H9 (cell line): ENCODE measurements around the gene ECHDC1. TPM values are rescaled to one million over a fixed set of nuclear protein-coding genes. Genes with fewer than 3 reads are reported as not detected.

Source experiments
- DNase-seq: peaks from one replicate; pipeline ENCODE4 v3.0.0-alpha.2; 2017
- H2AFZ ChIP-seq: one replicate; pipeline ENCODE4 v1.6.1; 2013; ENCODE audit warnings: mild to moderate bottlenecking, low read length, control low read depth, moderate library complexity
- H2AK5ac ChIP-seq: 2 replicates; pipeline ENCODE4 v1.6.1; 2013; ENCODE audit warnings: low read length, control low read depth, mixed read lengths; ENCODE audit not compliant: insufficient read length
- H2BK120ac ChIP-seq: one replicate; pipeline ENCODE4 v1.6.1; 2013; ENCODE audit warnings: low read depth, mild to moderate bottlenecking, low read length, control low read depth, inconsistent platforms; ENCODE audit not compliant: poor library complexity, severe bottlenecking
- H2BK12ac ChIP-seq: 2 replicates; pipeline ENCODE4 v1.6.1; 2013; ENCODE audit warnings: low read length, control low read depth, mixed read lengths, low read depth; ENCODE audit not compliant: insufficient read length
- H2BK15ac ChIP-seq: 2 replicates; pipeline ENCODE4 v1.6.1; 2013; ENCODE audit warnings: low read depth, low read length, control low read depth
- H2BK20ac ChIP-seq: one replicate; pipeline ENCODE4 v1.6.1; 2013; ENCODE audit warnings: low read depth, mild to moderate bottlenecking, low read length, control low read depth, inconsistent platforms; ENCODE audit not compliant: poor library complexity, severe bottlenecking
- H2BK5ac ChIP-seq: 2 replicates; pipeline ENCODE4 v1.6.1; 2013; ENCODE audit warnings: low read length, control low read depth, mixed read lengths; ENCODE audit not compliant: insufficient read length
- H3K14ac ChIP-seq: 2 replicates; pipeline ENCODE4 v1.6.1; 2013; ENCODE audit warnings: low read length, control low read depth; ENCODE audit not compliant: insufficient read depth
- H3K18ac ChIP-seq: 2 replicates; pipeline ENCODE4 v1.6.1; 2013; ENCODE audit warnings: low read depth, mild to moderate bottlenecking, mixed read lengths, low read length, control low read depth; ENCODE audit not compliant: insufficient read length
- H3K23ac ChIP-seq: 2 replicates; pipeline ENCODE4 v1.6.1; 2013; ENCODE audit warnings: low read length, control low read depth, mixed read lengths, low read depth; ENCODE audit not compliant: insufficient read length
- H3K23me2 ChIP-seq: 2 replicates; pipeline ENCODE4 v1.6.1; 2013; ENCODE audit warnings: low read depth, mild to moderate bottlenecking, mixed read lengths, low read length, control low read depth; ENCODE audit not compliant: insufficient read length, poor library complexity, severe bottlenecking
- H3K27ac ChIP-seq: 2 replicates; pipeline ENCODE4 v1.5.1; 2013; ENCODE audit warnings: low read length, control low read depth, mixed read lengths, low read depth; ENCODE audit not compliant: insufficient read length
- H3K27me3 ChIP-seq: 2 replicates; pipeline ENCODE4 v1.6.1; 2013; ENCODE audit warnings: low read length, control low read depth, inconsistent platforms; ENCODE audit not compliant: insufficient read depth
- H3K4ac ChIP-seq: 2 replicates; pipeline ENCODE4 v1.6.1; 2013; ENCODE audit warnings: low read depth, mild to moderate bottlenecking, control low read depth, inconsistent platforms, low read length, moderate library complexity
- H3K4me1 ChIP-seq: 2 replicates; pipeline ENCODE4 v1.6.1; 2013; ENCODE audit warnings: low read length, control low read depth, inconsistent platforms; ENCODE audit not compliant: insufficient read depth
- H3K4me2 ChIP-seq: 2 replicates; pipeline ENCODE4 v1.6.1; 2013; ENCODE audit warnings: low read length, control low read depth, mixed read lengths; ENCODE audit not compliant: insufficient read length, insufficient read depth
- H3K56ac ChIP-seq: 2 replicates; pipeline ENCODE4 v1.6.1; 2013; ENCODE audit warnings: low read depth, mild to moderate bottlenecking, mixed read lengths, low read length, control low read depth; ENCODE audit not compliant: insufficient read length
- H3K79me1 ChIP-seq: 2 replicates; pipeline ENCODE4 v1.6.1; 2013; ENCODE audit warnings: low read depth, mild to moderate bottlenecking, moderate library complexity, low read length, control low read depth, inconsistent platforms; ENCODE audit not compliant: insufficient read depth, poor library complexity, severe bottlenecking
- H3K79me2 ChIP-seq: 2 replicates; pipeline ENCODE4 v1.6.1; 2013; ENCODE audit warnings: low read length, control low read depth, inconsistent platforms; ENCODE audit not compliant: insufficient read depth
- H3K9ac ChIP-seq: 2 replicates; pipeline ENCODE4 v1.6.1; 2013; ENCODE audit warnings: low read length, control low read depth, mixed read lengths; ENCODE audit not compliant: insufficient read length; ENCODE audit errors: extremely low read depth
- H3K9me3 ChIP-seq: one replicate; pipeline ENCODE4 v1.6.1; 2013; ENCODE audit warnings: low read depth, low read length, inconsistent platforms; ENCODE audit not compliant: control insufficient read depth
- H3T11ph ChIP-seq: one replicate; pipeline ENCODE4 v1.6.1; 2013; ENCODE audit warnings: mild to moderate bottlenecking, low read length, control low read depth, inconsistent platforms
- H4K20me1 ChIP-seq: one replicate; pipeline ENCODE4 v1.6.1; 2013; ENCODE audit not compliant: control insufficient read depth, insufficient read length, insufficient read depth
- H4K5ac ChIP-seq: 2 replicates; pipeline ENCODE4 v1.6.1; 2013; ENCODE audit warnings: low read depth, mild to moderate bottlenecking, mixed read lengths, low read length, control low read depth; ENCODE audit not compliant: insufficient read length
- H4K8ac ChIP-seq: replicated peaks from 2 replicates; pipeline ENCODE4 v1.6.1; 2013; ENCODE audit warnings: low read length, control low read depth, mixed read lengths, low read depth; ENCODE audit not compliant: insufficient read length
- H4K91ac ChIP-seq: 2 replicates; pipeline ENCODE4 v1.6.1; 2013; ENCODE audit warnings: low read depth, mild to moderate bottlenecking, moderate library complexity, mixed read lengths, low read length, control low read depth; ENCODE audit not compliant: insufficient read length
- H3K27ac Mint-ChIP-seq, 3 experiments: 2 replicates in 2 of 3; 3 replicates in 1 of 3; pipeline ENCODE4 v1.8.0; 2020 to 2021; ENCODE audit warnings: mixed read lengths in 3 of 3, mild to moderate bottlenecking in 1 of 3, moderate library complexity in 1 of 3
- H3K27me3 Mint-ChIP-seq: 2 replicates; pipeline ENCODE4 v1.8.0; 2021; ENCODE audit warnings: low read depth, mild to moderate bottlenecking, moderate library complexity, mixed read lengths
- H3K36me3 Mint-ChIP-seq, 3 experiments: 2 replicates in 2 of 3; 3 replicates in 1 of 3; pipeline ENCODE4 v1.8.0; 2020 to 2021; ENCODE audit warnings: low read depth in 3 of 3, mixed read lengths in 3 of 3; ENCODE audit not compliant: insufficient read depth in 1 of 3
- H3K4me1 Mint-ChIP-seq, 2 experiments: 2 replicates each; pipeline ENCODE4 v1.8.0; 2020; ENCODE audit warnings: mixed read lengths in 2 of 2
- H3K4me3 Mint-ChIP-seq, 2 experiments: 2 replicates in 1 of 2; 3 replicates in 1 of 2; pipeline ENCODE4 v1.8.0; 2020 to 2021; ENCODE audit warnings: mild to moderate bottlenecking in 2 of 2, mixed read lengths in 2 of 2, moderate library complexity in 1 of 2
- H3K9me3 Mint-ChIP-seq, 2 experiments: 2 replicates in 1 of 2; 3 replicates in 1 of 2; pipeline ENCODE4 v1.8.0; 2020; ENCODE audit warnings: mild to moderate bottlenecking in 2 of 2, mixed read lengths in 2 of 2, moderate library complexity in 1 of 2
- CTCF ChIP-seq: fragments of 200-600 bp; sonication (generic); conservative IDR thresholded peaks from 3 replicates; pipeline ENCODE4 v1.8.0; 2021; ENCODE audit warnings: antibody characterized with exemption, mild to moderate bottlenecking
- WGBS: extraction: QIAGEN DNeasy Blood & Tissue Kit; methylation state at CpG from one replicate; pipeline ENCODE4 v1.1.7; 2013; ENCODE audit warnings: missing lambda C conversion rate, low lambda C conversion rate, mixed read lengths; ENCODE audit not compliant: insufficient read length; ENCODE audit errors: extremely low coverage; 5-methylcytosine and 5-hydroxymethylcytosine counted together
- total RNA-seq: library from RNA; stranded (reverse); gene quantifications from 2 replicates; pipeline ENCODE4 v1.2.1, GENCODE V29; 2021

ECHDC1 gene
- total RNA-seq, 1 experiment from 2014 or later: 47.8 TPM

GRCh38 chr6:127343809-127344659 is 625 bp upstream of the ECHDC1 start:
- H3K4me3 Mint-ChIP-seq: no peak overlapping the region
- H3K36me3 Mint-ChIP-seq: peaks cover 0 to 6% (median 0%) of the 10 kb centered on the region in 3 experiments; a peak in 2 of 7 replicates
- Histone ChIP-seq H3K56ac (no peak overlapping the region), H2BK5ac (no peak overlapping the region), H3K4ac (no peak overlapping the region), H4K20me1 (no peaks in the 10 kb centered on the region), H2BK20ac (no peak overlapping the region), H3K27me3 (no peaks in the 10 kb centered on the region), H3K27ac (peak overlapping the region; percentile 50), H3K18ac (peak overlapping the region; percentile 58), H3K79me2 (peaks cover 22% of the 10 kb centered on the region; the same call in 1 of the 2 replicates), H3K23ac (no peak overlapping the region), H3T11ph (no peak overlapping the region), H2BK12ac (no peak overlapping the region), H3K23me2 (peaks cover 20% of the 10 kb centered on the region), H3K4me1 (peaks cover 11% of the 10 kb centered on the region; the same call in 1 of the 2 replicates), H3K79me1 (no peaks in the 10 kb centered on the region), H3K4me2 (peak overlapping the region; percentile 87), H4K8ac (peak overlapping the region; percentile 57), H4K91ac (no peak overlapping the region), H3K9ac (peak overlapping the region; percentile 92), H3K14ac (peak overlapping the region; percentile 82; the same call in 1 of the 2 replicates), H2BK15ac (no peak overlapping the region), H4K5ac (peak overlapping the region; percentile 82), H2AFZ (no peak overlapping the region), H2AK5ac (no peak overlapping the region), H3K9me3 (no peaks in the 10 kb centered on the region), H2BK120ac (no peak overlapping the region)
- TF ChIP-seq CTCF: no peak
- DNase-seq: no peak
- H3K27ac Mint-ChIP-seq: no peak overlapping the region
- WGBS: no CpG with 5 or more reads among the region's 24 CpGs
- H3K4me1 Mint-ChIP-seq: peaks cover 14 to 16% of the 10 kb centered on the region in 2 experiments
- peaks cover 0 to 5% of the 10 kb centered on the region in 2 experiments; a peak in 2 of 5 replicates for H3K9me3 Mint-ChIP-seq
- no peaks in the 10 kb centered on the region for H3K27me3 Mint-ChIP-seq
